Type B pancreatic cell (in vitro differentiated cells): Measurements from ENCODE around the gene MOB3B. TPM values are rescaled to one million over a fixed set of nuclear protein-coding genes. Genes with fewer than 3 reads are reported as not detected.
A peak's percentile ranks its signal among the peaks of the same experiment; 100 is the strongest.

ENCODE experiments used
- DNase-seq: peaks from one replicate; pipeline ENCODE4 v3.0.0; 2021; ENCODE audit warnings: mixed read lengths; ENCODE audit not compliant: unreplicated experiment; ENCODE audit errors: extremely low spot score
- H3K27ac Mint-ChIP-seq: 2 replicates; pipeline ENCODE4 v1.8.0; 2021; ENCODE audit warnings: mild to moderate bottlenecking, mixed read lengths
- H3K27me3 Mint-ChIP-seq: 2 replicates; pipeline ENCODE4 v1.8.0; 2021; ENCODE audit warnings: mixed read lengths
- H3K36me3 Mint-ChIP-seq: 2 replicates; pipeline ENCODE4 v1.8.0; 2021; ENCODE audit warnings: mixed read lengths
- H3K4me1 Mint-ChIP-seq: one replicate; pipeline ENCODE4 v1.8.0; 2021; ENCODE audit warnings: mixed read lengths; ENCODE audit not compliant: unreplicated experiment
- H3K4me3 Mint-ChIP-seq: 2 replicates; pipeline ENCODE4 v1.8.0; 2021; ENCODE audit warnings: mild to moderate bottlenecking, mixed read lengths
- H3K9me3 Mint-ChIP-seq: 2 replicates; pipeline ENCODE4 v1.8.0; 2021; ENCODE audit warnings: mixed read lengths
- CTCF ChIP-seq: fragments of 200-600 bp; sonication (generic); conservative IDR thresholded peaks from 2 replicates; pipeline ENCODE4 v1.5.0; 2021; ENCODE audit warnings: antibody characterized with exemption, mild to moderate bottlenecking
- total RNA-seq: library from RNA; stranded (reverse); gene quantifications from 2 replicates; pipeline ENCODE4 v1.2.1, GENCODE V29; 2021; ENCODE audit warnings: low replicate concordance

MOB3B gene
- total RNA-seq, 1 donor from 2014 or later: 27.5 TPM

- no peak overlapping the region for H3K27ac Mint-ChIP-seq
- H3K4me1 Mint-ChIP-seq: peaks cover 27% of the 10 kb centered on the region
- H3K36me3 Mint-ChIP-seq: peaks cover 8% of the 10 kb centered on the region
- no peak for TF ChIP-seq CTCF
- no peak for DNase-seq
- H3K4me3 Mint-ChIP-seq: no peak overlapping the region
- H3K27me3 Mint-ChIP-seq: no peaks in the 10 kb centered on the region
- H3K9me3 Mint-ChIP-seq: no peaks in the 10 kb centered on the region
Measured at GRCh38 chr9:27344776-27345175, 184.8 kb downstream of the MOB3B start.

DNA sequence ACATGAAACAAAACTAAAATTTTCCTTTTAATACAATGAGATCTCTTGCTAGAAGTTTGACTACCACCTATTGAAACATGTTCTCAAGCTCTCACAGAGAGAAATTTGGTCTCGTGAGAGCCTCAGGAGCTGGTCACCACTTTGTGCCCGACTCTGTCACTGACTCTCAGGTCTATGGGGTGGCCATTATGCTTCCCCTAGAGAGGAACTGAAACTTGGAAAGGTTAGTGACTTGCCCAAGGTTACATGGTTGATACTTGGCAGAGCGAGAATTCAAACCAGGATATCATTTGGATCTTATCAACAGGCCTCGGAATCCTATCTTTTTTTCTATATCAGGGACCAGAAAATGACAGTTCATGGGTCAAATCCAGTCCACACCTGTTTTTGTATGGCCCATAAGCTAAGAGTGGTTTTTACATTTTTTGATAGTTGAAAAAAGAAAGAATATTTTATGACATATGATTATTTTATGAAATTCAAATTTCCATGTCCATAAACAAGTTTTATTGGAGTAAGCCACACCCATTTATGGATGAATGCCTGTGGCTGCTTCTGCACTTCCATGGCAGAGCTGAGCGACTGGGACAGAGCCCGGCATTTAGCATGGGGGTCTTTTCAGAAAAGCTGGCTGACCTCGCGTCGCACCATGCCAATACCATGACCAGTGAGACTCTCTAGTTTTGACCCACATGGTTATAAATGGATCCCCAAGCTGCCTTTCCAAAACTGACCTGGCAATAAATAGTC lies 187.9 kb downstream of the MOB3B start:
- peaks cover 3% of the 10 kb centered on the region for H3K36me3 Mint-ChIP-seq
- H3K4me1 Mint-ChIP-seq: peaks cover 28% of the 10 kb centered on the region
- TF ChIP-seq CTCF: no peak
- no peak overlapping the region for H3K27ac Mint-ChIP-seq
- no peak overlapping the region for H3K4me3 Mint-ChIP-seq
- no peak for DNase-seq
- H3K27me3 Mint-ChIP-seq: no peaks in the 10 kb centered on the region
- H3K9me3 Mint-ChIP-seq: no peaks in the 10 kb centered on the region

DNA sequence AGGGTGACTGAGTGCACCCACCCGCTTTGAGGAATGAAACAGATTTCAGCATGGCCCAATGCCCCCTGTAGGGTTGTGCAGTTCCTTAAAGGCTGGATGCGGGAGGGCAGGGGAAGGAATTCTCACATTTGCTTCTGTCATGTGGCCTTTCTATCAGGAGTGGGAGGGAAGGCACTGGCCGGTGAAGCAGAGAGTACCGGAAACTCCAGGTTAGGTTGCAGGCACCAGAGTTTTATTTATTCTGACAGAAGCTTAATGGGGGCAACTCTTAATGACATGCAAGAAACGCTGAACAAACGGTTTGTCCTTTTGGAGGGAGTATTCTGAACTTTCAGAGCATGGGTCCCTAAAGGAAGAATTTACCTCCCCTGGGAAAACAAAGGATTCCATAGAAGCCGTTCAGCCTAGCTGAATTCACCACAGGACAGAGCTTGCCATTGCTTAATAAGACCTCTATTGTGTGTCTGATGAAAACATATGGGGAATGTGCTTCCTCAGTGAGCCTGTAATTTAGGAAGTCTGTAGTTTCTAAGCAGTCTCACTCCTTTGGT lies 188.6 kb downstream of the MOB3B start:
- DNase-seq: no peak
- Mint-ChIP-seq H3K4me3 (no peak overlapping the region), H3K36me3 (peaks cover 3% of the 10 kb centered on the region), H3K27me3 (no peaks in the 10 kb centered on the region), H3K4me1 (peaks cover 31% of the 10 kb centered on the region), H3K27ac (peak overlapping the region; percentile 34), H3K9me3 (no peaks in the 10 kb centered on the region)
- no peak for TF ChIP-seq CTCF

DNA sequence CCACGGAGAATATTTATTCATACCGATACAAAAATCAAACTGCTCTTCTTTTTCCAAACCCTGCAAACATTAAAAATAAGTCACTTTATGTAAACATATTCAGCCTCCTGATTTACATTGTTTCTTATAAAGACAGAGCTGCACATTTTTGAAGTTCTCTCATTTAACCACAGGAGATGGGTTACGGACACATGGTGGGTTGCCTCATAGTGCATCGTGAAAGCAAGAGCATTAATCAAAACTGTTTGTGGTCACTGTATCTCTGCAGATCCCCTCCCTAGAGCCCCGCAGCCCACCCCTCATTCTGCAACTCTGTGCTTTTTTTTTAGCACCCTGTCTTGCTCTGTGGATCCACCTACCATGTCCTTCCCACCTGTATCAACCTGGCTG lies 189.3 kb downstream of the MOB3B start:
- H3K9me3 Mint-ChIP-seq: no peaks in the 10 kb centered on the region
- DNase-seq: no peak
- H3K27me3 Mint-ChIP-seq: no peaks in the 10 kb centered on the region
- TF ChIP-seq CTCF: no peak
- peaks cover 3% of the 10 kb centered on the region for H3K36me3 Mint-ChIP-seq
- no peak overlapping the region for H3K4me3 Mint-ChIP-seq
- peak overlapping the region; percentile 34 for H3K27ac Mint-ChIP-seq
- H3K4me1 Mint-ChIP-seq: peaks cover 36% of the 10 kb centered on the region

GRCh38 chr9:27339661-27340284 lies 189.8 kb downstream of the MOB3B start:
- no peaks in the 10 kb centered on the region for H3K27me3 Mint-ChIP-seq
- no peak for TF ChIP-seq CTCF
- no peaks in the 10 kb centered on the region for H3K9me3 Mint-ChIP-seq
- H3K4me1 Mint-ChIP-seq: peaks cover 40% of the 10 kb centered on the region
- H3K4me3 Mint-ChIP-seq: no peak overlapping the region
- H3K36me3 Mint-ChIP-seq: peaks cover 3% of the 10 kb centered on the region
- H3K27ac Mint-ChIP-seq: no peak overlapping the region
- no peak for DNase-seq
